22Rv1 (cell line): ENCODE data around the gene ANK3.

Source experiments
- CTCF ChIP-seq: fragments of 450-650 bp; IDR thresholded peaks from 2 replicates; pipeline ENCODE4 v1.5.1; 2017; ENCODE audit warnings: mild to moderate bottlenecking
- ZFX ChIP-seq: fragments of 450-650 bp; IDR thresholded peaks from 2 replicates; pipeline ENCODE4 v1.6.1; 2017; ENCODE audit warnings: antibody characterized with exemption, borderline replicate concordance

DNA sequence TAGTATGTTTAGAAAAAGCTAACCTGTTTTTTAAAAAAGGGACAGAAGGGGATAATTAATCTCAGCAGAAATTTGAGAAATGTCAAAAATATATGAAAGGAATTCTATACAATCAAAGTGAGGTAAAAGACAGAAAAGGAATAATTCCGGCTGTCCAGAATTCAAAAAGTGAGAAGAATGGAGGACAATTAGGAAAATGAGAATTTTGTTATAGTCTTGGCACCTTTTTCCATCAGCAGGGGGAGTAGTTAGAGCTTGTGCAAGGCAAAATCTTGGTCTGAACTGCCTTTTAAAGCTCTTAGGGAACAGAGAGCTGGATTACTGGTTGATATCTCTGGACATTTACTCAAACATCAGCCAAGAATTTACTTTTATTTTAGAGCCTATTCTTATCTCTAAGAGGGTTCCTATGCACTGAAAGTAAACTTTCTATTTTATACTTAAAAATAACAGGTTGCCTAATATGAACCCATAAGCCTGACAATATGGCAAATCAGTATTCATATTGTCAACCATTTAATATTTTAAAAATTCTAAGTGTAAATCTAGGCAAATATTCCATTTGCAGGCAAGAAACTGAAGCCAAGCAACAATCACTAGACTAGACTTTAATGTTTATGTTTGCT is 185.6 kb downstream of the ANK3 start:
- TF ChIP-seq CTCF, result peak; percentile 79
- no peak for TF ChIP-seq ZFX
